Tibial nerve (tissue), 4 donors: Measurements from ENCODE around the gene PRIM2. TPM values are rescaled to one million over a fixed set of nuclear protein-coding genes. Genes with fewer than 3 reads are reported as not detected.
"Not testable (repeated sequence)": the region's sequence is repeated elsewhere in the genome, so short reads cannot be mapped to it uniquely, and the experiment has no call there.

Experiments
- DNase-seq, 2 donors: peaks; one replicate each; pipeline ENCODE4 v3.0.0-alpha.2; 2019; ENCODE audit warnings: low spot score in 2 of 2
- H3K27ac ChIP-seq, 4 donors: fragments of 200-600 bp; sonication (generic) in 3 of 4; one replicate each; pipeline ENCODE4 v1.5.1; 2017 to 2019; ENCODE audit warnings: mild to moderate bottlenecking in 1 of 4
- H3K27me3 ChIP-seq, 2 donors: fragments of 200-600 bp; sonication (generic) in 1 of 2; one replicate each; pipeline versions ENCODE4 v1.5.1 to v1.6.0; 2017 to 2019
- H3K36me3 ChIP-seq, 3 donors: fragments of 200-600 bp; sonication (generic); one replicate each; pipeline ENCODE4 v1.5.1; 2018 to 2019
- H3K4me1 ChIP-seq, 4 donors: fragments of 200-600 bp; sonication (generic) in 3 of 4; one replicate each; pipeline ENCODE4 v1.5.1; 2017 to 2019
- H3K4me3 ChIP-seq, 4 donors: fragments of 200-600 bp; sonication (generic) in 3 of 4; one replicate each; pipeline ENCODE4 v1.5.1; 2017 to 2019; ENCODE audit warnings: mild to moderate bottlenecking in 1 of 4, moderate library complexity in 1 of 4
- H3K9me3 ChIP-seq, 4 donors: fragments of 200-600 bp; sonication (generic) in 3 of 4; one replicate each; pipeline ENCODE4 v1.5.1; 2017 to 2019
- CTCF ChIP-seq, 5 experiments: fragments of 200-600 bp in 3 of 5; fragments of 450-650 bp in 2 of 5; sonication (generic) in 3 of 5; IDR thresholded peaks; one replicate each; pipeline ENCODE4 v1.5.1; 2016 to 2019; ENCODE audit warnings: antibody characterized with exemption in 5 of 5, mild to moderate bottlenecking in 3 of 5, moderate library complexity in 2 of 5
- WGBS, 2 donors: methylation state at CpG; one replicate each; pipeline ENCODE4 v1.1.5; 2018; 5-methylcytosine and 5-hydroxymethylcytosine counted together
- total RNA-seq, 4 donors: library from RNA; depleted of rRNA; stranded (reverse); fragments of >200 nt; gene quantifications; one replicate each; pipeline ENCODE4 v1.1.0, GENCODE V29; 2016

The PRIM2 gene
- total RNA-seq, 4 donors from 2014 or later: 8.4 to 12.9 (median 10.0) TPM

GRCh38 chr6:57535994-57536393 is 218.6 kb downstream of the PRIM2 start:
- H3K27me3 ChIP-seq, H3K4me1 ChIP-seq, DNase-seq, H3K4me3 ChIP-seq, H3K9me3 ChIP-seq, H3K27ac ChIP-seq: not testable (repeated sequence)
- peaks cover 0 to 10% (median 0%) of the 10 kb centered on the region in 3 donors for H3K36me3 ChIP-seq
- 48 to 52% methylated on average over 1 of the region's 1 CpG for WGBS, 2 donors
- peak in 2 of 5 experiments; percentile 19 to 21 for TF ChIP-seq CTCF (IDR thresholded peaks at IDR 0.05)

GRCh38 chr6:57537916-57538315 is 220.5 kb downstream of the PRIM2 start:
- H3K4me1 ChIP-seq, H3K27ac ChIP-seq, H3K27me3 ChIP-seq, H3K9me3 ChIP-seq, DNase-seq, H3K4me3 ChIP-seq: not testable (repeated sequence)
- H3K36me3 ChIP-seq: peaks cover 0 to 10% (median 0%) of the 10 kb centered on the region in 3 donors
- 88 to 96% methylated on average over 3 of the region's 3 CpGs for WGBS, 2 donors

DNA sequence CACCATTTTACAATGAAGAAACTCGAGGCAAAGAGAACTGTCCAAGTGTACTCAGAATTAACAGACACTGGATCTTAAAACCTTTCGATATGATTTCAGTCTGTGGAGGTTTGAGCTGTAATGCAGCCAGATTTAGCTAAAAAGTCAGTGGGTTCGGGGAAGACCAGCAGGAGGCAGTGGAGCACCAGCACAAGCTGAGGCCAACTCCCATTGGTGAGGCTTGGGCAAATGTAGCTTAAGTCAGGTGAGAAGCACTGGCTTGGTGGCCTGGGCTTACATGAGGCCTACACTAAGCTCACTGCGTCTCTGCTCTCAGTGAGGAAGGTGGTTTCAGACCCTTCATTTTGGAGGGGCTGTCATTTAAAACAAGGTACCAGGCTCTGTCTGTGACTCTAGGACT is 234.5 kb downstream of the PRIM2 start:
- not testable (repeated sequence) for H3K4me1 ChIP-seq, H3K27me3 ChIP-seq, H3K4me3 ChIP-seq, H3K36me3 ChIP-seq, H3K27ac ChIP-seq, DNase-seq, H3K9me3 ChIP-seq
- WGBS, 2 donors: 72% methylated on average over 3 of the region's 4 CpGs; no CpG with 5 or more reads in 1 of the 2 donors

GRCh38 chr6:57557855-57558254 is 240.4 kb downstream of the PRIM2 start:
- H3K4me1 ChIP-seq, H3K36me3 ChIP-seq, H3K9me3 ChIP-seq, H3K27me3 ChIP-seq, H3K27ac ChIP-seq, DNase-seq, H3K4me3 ChIP-seq: not testable (repeated sequence)
- WGBS, 2 donors: 91 to 98% methylated on average over 2 of the region's 2 CpGs

DNA sequence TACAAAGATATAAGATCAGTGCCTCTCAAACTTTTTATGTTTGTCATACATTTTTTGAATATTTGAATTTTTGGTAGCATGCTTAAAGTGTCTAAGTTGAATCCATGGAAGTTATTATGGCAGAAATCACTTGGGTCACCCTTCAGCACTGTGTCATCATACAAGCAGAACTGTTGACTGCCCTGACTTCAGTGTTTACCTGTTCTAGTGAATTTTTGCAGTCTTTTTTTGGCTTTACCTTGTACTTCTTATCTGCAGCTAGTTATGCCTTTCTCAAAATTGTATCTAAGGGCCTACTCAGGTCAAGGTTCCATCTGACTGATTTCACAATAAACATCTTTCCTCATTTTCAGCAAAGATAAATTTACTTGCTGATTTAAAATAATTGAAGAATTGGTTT is 241.7 kb downstream of the PRIM2 start:
- H3K27ac ChIP-seq, H3K36me3 ChIP-seq, H3K9me3 ChIP-seq, DNase-seq, H3K27me3 ChIP-seq, H3K4me1 ChIP-seq, H3K4me3 ChIP-seq: not testable (repeated sequence)

GRCh38 chr6:57562233-57562632 is 244.8 kb downstream of the PRIM2 start:
- H3K27me3 ChIP-seq, H3K4me1 ChIP-seq, H3K4me3 ChIP-seq, DNase-seq, H3K36me3 ChIP-seq, H3K9me3 ChIP-seq, H3K27ac ChIP-seq: not testable (repeated sequence)
- 98 to 99% methylated on average over 3 of the region's 3 CpGs for WGBS, 2 donors

DNA sequence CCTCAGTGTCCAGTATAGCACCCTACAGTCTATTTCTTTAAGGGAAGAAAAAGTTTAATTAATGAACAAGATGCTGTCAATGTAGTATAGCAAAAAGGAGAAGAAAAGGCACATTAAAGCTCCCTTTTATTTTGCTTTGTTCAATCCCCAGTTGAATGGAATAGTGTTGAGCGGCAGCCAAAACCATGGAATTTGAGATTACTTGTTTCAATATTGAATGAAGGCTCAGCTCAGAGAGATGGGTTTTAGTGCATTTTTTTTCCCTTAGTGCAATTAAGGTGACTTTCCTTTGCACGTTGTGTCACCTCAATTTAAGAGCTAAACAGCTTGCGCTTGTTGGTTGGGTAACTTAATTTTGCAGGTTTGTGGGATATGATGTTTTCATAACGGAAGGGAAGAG is 254.7 kb downstream of the PRIM2 start:
- H3K4me3 ChIP-seq, H3K27ac ChIP-seq, H3K27me3 ChIP-seq, H3K9me3 ChIP-seq, H3K36me3 ChIP-seq, H3K4me1 ChIP-seq, DNase-seq: not testable (repeated sequence)
- WGBS, 2 donors: 51 to 54% methylated on average over 4 of the region's 4 CpGs

DNA sequence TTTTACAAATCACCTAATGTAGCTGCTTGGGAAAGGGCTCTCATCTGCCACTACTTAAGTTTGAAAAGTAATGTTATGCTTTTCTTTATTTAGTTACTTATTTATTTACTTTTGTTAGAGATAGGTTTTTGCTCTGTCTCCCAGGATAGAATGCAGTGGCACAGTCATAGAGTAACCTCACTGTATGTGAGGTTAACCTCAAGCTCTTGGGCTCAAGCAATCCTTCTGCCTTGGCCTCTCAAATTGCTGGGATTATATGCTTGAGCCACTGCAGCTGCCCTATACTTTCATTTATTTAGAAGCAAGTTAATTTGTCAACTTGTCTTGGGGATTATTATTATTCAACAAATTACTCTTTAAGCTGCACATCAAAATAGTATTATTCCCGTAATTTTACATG is 255.4 kb downstream of the PRIM2 start:
- H3K27ac ChIP-seq, H3K36me3 ChIP-seq, H3K4me3 ChIP-seq, H3K9me3 ChIP-seq, H3K27me3 ChIP-seq, DNase-seq, H3K4me1 ChIP-seq: not testable (repeated sequence)
- WGBS, 2 donors: 94 to 96% methylated on average over 1 of the region's 1 CpG

GRCh38 chr6:57577023-57577422 is 259.6 kb downstream of the PRIM2 start:
- H3K36me3 ChIP-seq, DNase-seq, H3K4me1 ChIP-seq, H3K9me3 ChIP-seq, H3K27me3 ChIP-seq, H3K27ac ChIP-seq, H3K4me3 ChIP-seq: not testable (repeated sequence)
- WGBS, 2 donors: 91 to 100% methylated on average over 1 of the region's 1 CpG

- DNase-seq, H3K27ac ChIP-seq, H3K27me3 ChIP-seq, H3K4me1 ChIP-seq, H3K4me3 ChIP-seq, H3K36me3 ChIP-seq, H3K9me3 ChIP-seq: not testable (repeated sequence)
These were observed 262.1 kb downstream of the PRIM2 start for GRCh38 chr6:57579489-57579888.

DNA sequence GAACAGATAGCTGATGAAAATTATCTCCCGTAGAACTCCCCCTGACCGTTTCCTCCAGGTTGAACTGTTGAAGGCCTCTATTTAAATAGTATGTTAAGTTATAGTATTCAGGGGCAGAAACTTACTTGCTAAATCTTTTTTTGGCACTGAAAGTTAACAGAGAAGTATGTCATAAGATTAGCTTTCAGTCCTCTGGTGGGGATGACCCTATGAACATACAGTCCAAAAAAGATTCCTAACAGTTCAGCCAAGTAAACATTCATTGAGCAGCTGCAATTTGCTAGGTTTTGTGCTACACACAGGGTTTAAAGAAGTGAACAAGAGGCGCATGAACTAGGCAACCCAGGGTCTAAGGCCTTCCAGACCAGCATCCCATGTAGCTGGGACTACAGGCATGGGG is 264.2 kb downstream of the PRIM2 start:
- not testable (repeated sequence) for H3K27ac ChIP-seq, H3K4me3 ChIP-seq, H3K4me1 ChIP-seq, H3K36me3 ChIP-seq, H3K27me3 ChIP-seq, DNase-seq, H3K9me3 ChIP-seq
- WGBS, 2 donors: 79 to 84% methylated on average over 3 of the region's 3 CpGs

- H3K27me3 ChIP-seq, H3K27ac ChIP-seq, H3K4me1 ChIP-seq, H3K4me3 ChIP-seq, DNase-seq, H3K9me3 ChIP-seq: not testable (repeated sequence)
- 77 to 80% methylated on average over 3 of the region's 3 CpGs for WGBS, 2 donors
- H3K36me3 ChIP-seq: peaks cover 0 to 14% (median 0%) of the 10 kb centered on the region in 3 donors
These were observed 283.7 kb downstream of the PRIM2 start for GRCh38 chr6:57601105-57601504.

- H3K27me3 ChIP-seq, H3K9me3 ChIP-seq, H3K27ac ChIP-seq, DNase-seq, H3K4me3 ChIP-seq, H3K4me1 ChIP-seq: not testable (repeated sequence)
- peaks cover 0 to 18% (median 0%) of the 10 kb centered on the region in 3 donors for H3K36me3 ChIP-seq
These were observed 287.9 kb downstream of the PRIM2 start for GRCh38 chr6:57605303-57605702.

DNA sequence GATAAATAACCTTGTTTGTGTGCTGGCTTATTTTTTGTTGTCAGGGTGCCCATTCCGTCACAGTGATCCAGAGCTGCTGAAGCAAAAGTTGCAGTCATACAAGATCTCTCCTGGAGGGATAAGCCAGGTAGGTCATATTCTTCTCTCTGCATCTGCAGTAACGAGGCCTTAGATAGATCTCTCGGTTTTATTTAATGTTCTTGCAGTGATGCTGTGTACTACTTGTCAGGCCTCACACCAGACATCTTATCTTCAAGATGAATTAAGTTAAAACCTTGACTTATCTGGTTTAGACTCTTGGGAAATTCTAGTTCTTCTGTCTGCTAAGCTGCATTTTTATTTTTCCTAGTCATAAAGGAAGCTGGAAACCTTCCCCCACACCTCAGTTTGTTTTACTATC is 288.9 kb downstream of the PRIM2 start:
- not testable (repeated sequence) for H3K4me1 ChIP-seq, DNase-seq
- WGBS, 2 donors: 93 to 96% methylated on average over 3 of the region's 3 CpGs

More for the DNA sequence above, 288.9 kb downstream of the PRIM2 start:
- H3K27ac ChIP-seq, H3K27me3 ChIP-seq, H3K9me3 ChIP-seq, H3K4me3 ChIP-seq: not testable (repeated sequence)
- peaks cover 0 to 18% (median 0%) of the 10 kb centered on the region in 3 donors for H3K36me3 ChIP-seq
